GM12864 (cell line): Measurements from ENCODE around the gene PRM3.

Source experiments
- DNase-seq: peaks from one replicate; pipeline ENCODE4 v3.0.0-alpha.2; 2011; ENCODE audit warnings: low read depth
- H3K4me3 ChIP-seq: 2 replicates; pipeline ENCODE4 v1.5.1; 2011; ENCODE audit warnings: mild to moderate bottlenecking, low read depth, low read length, control low read depth
- TF ChIP-seq, protein P1 (sequence below): IDR thresholded peaks from 2 replicates; pipeline ENCODE4 v1.5.1; 2011; ENCODE audit warnings: low read depth, mild to moderate bottlenecking, moderate library complexity, low read length, control low read depth, inconsistent platforms; ENCODE audit errors: missing control alignments

Gene PRM3

GRCh38 chr16:11232852-11233726 is 40.3 kb downstream of the PRM3 start:
- DNase-seq = no peak
- H3K4me3 ChIP-seq = no peak overlapping the region
- TF ChIP-seq, protein P1, sequence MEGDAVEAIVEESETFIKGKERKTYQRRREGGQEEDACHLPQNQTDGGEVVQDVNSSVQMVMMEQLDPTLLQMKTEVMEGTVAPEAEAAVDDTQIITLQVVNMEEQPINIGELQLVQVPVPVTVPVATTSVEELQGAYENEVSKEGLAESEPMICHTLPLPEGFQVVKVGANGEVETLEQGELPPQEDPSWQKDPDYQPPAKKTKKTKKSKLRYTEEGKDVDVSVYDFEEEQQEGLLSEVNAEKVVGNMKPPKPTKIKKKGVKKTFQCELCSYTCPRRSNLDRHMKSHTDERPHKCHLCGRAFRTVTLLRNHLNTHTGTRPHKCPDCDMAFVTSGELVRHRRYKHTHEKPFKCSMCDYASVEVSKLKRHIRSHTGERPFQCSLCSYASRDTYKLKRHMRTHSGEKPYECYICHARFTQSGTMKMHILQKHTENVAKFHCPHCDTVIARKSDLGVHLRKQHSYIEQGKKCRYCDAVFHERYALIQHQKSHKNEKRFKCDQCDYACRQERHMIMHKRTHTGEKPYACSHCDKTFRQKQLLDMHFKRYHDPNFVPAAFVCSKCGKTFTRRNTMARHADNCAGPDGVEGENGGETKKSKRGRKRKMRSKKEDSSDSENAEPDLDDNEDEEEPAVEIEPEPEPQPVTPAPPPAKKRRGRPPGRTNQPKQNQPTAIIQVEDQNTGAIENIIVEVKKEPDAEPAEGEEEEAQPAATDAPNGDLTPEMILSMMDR = peak; percentile 13

DNA sequence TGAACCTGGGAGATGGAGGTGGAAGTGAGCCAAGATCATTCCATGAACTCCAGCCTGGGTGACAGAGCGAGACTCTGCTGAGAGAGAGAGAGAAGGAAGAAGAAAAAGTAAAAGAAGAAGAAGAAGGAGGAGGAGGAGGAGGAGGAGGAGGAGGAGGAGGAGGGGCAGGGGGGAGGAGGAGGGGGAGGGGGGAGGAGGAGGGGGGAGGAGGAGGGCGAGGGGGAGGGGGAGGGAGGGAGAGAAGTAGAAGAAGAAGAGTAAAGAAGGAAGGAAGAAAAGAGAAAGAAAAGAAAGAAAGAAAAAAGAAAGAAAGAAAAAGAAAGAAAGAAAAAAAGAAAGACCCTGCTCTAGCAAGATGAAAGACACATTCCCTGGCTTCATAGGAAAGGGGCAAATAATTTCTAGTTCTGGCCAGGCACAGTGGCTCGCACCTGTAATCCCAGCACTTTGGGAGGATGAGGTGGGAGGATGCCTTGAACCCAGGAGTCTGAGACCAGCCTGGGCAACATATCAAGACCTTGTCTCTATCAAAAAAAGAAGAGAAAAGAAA is 41.1 kb downstream of the PRM3 start:
- H3K4me3 ChIP-seq = no peak overlapping the region
- DNase-seq = no peak
- TF ChIP-seq, protein P1 = no peak

DNA sequence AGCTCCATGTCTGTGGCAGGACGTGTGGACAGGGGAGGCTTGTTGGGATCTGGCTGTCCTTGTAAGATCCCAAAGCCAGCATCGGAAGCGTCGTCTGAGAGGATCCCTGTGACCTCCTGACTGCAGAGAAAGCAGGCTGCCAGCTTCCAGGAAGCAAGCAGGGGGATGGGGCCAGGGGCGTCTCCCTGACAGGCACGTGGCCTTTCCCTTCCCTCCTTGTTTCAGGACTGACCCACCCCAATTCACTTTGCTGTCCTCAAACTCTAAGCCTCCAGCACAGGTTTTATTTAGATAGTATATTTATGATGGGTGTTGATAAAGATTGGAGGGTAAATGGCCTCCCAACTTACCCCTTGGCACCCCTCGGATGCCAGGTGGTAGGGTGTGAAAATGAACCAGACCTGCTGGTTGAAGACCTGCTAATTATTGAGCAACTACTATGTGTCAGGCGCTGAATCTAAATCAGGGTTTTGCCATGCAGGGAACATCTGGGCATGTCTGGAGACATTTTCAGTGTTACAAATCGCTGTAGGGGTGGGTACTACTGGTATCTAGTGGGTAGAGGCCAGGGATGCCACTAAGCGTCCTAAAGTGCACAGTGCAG is 42.0 kb downstream of the PRM3 start:
- TF ChIP-seq, protein P1 = no peak
- no peak overlapping the region for H3K4me3 ChIP-seq
- DNase-seq = no peak

DNA sequence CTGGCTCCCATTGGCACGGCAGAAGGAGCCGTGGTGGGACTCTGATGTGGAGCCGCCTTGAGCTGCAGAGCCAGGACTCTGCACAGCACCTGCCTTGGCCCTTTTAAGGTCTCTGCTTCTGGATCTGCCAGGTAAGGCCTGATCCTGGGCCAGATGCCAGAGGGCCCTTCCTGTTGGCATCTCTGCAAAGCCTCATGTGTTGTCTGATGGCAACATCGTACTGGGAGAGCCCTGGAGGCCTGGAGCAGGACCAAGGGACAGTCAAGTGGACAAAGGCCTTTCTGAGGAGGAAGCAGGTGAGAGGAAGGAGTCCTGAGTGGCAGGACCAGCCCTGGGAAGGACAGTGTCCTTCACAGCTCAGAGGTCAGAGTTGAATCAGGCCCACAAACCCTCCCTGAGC is 43.5 kb downstream of the PRM3 start:
- DNase-seq = no peak
- TF ChIP-seq, protein P1 = no peak
- H3K4me3 ChIP-seq = no peak overlapping the region

DNA sequence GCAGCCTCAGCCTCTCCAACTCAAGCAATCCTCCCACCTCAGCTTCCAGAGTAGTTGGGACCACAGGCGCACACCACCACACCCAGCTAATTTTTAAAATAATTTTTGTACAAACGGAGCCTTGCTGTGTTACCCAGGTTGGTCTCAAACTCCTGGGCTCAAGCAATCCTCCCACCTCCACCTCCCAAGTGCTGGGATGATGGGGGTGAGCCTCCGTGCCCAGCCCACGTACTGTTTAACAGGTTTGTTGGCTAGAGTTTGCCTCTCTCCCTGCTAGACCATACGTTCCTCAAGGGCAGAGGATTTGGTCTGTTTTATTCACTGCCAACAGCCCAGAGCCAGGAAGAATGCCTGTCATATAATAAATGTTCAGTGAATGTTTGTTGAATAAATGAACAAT is 44.0 kb downstream of the PRM3 start:
- TF ChIP-seq, protein P1 = no peak
- DNase-seq = no peak
- H3K4me3 ChIP-seq = no peak overlapping the region

- H3K4me3 ChIP-seq = no peak overlapping the region; the same call in 1 of the 2 replicates
- no peak for DNase-seq
- TF ChIP-seq, protein P1 = no peak
These were observed 47.5 kb downstream of the PRM3 start for GRCh38 chr16:11225677-11226549.
